ENCODE measurements around the gene MOAP1.
"Not testable (repeated sequence)": the region's sequence is repeated elsewhere in the genome, so short reads cannot be mapped to it uniquely, and the experiment has no call there.

The MOAP1 gene

DNA sequence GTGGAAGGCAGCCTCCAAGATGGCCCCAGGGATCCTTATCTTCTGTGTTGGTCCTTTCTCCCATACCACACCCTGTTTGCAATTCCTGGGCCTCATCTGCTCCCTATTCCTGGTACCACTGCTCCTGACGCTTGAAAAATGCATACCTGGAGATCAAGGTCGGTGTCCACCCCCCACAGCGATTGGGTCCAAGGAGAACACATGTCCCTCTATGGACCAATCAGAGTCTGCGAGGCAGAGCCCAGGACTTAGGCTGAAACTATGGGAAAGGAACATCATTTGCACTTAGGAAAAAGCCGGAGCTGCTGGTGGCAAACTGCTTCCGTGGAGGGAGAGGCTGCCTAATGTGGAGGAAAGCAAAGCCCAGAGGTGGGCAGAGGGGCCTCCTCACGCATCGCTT lies 35.7 kb downstream of the MOAP1 start:
- no peak for DNase-seq

DNA sequence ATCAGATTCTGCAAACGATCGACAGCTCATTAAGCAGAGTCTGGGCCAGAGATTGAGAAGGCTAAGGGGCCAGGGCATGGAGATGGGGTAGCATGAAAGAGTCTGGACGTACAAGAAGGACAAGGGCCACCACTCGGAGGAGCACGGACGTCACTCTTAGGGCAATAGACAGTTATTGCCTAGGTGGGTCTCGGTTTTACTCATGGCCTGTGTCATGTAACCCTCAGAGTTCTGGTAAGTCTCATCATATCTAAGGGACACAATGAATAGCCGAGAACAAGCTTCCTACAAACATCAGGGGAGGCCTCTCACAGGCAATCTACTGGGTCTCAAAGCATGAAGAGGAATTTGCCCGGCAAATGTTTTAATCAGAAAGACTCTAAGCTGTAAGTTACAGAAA lies 38.6 kb downstream of the MOAP1 start:
- DNase-seq: no peak

DNA sequence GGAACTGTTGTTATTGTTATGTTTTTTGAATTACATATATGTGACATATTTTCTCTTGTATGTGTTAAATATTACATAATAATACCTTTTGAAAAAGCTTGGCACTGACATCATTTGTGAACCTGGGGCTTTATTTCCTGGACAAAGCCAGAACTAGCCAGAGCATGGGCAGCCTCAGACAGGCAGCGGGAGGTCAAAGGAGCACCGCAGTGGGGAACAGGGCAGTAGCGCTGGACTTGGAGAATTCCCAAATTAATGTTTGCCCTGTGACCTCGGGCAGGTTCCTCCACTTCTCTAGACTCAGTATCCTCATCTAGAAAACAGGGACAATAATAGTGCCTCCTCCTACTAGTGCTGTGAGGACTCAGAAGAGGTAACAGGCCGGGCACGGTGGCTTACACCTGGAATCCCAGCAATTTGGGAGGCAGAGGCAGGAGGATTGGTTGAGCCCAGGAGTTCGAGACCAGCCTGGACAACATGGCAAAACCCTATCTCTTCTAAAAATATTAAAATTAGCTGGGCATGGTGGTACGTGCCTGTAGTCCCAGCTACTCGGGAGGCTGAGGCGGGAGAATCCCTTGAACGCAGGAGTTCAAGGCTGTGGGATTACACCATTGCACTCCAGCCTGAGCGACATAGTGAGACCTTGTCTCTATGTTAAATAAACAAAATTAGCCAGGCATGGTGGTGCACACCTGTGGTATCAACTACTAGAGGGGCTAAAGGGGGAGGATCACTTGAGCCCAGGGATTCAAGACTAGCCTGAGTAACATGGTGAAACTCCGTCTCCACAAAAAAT lies 41.6 kb downstream of the MOAP1 start:
- no peak for DNase-seq

DNA sequence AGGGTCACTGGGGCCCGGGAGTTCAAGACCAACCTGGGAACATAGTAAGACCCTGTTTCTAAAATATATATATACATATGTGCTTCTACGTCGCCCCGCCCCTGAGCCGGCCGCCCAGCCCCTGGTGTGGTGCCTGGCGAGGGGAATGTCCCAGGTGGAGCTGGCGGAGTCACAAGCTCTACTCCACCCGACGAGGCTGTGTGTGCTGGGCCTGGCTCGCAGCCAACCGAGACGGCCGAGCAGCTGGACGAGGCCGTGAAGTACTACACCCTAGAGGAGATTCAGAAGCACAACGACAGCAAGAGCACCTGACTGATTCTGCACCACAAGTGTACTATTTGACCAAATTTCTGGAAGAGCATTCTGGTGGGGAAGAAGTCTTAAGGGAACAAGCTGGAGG lies 46.8 kb downstream of the MOAP1 start:
- DNase-seq: peak in 3 of 58 donors; percentile 6 to 34 (median 6)

DNA sequence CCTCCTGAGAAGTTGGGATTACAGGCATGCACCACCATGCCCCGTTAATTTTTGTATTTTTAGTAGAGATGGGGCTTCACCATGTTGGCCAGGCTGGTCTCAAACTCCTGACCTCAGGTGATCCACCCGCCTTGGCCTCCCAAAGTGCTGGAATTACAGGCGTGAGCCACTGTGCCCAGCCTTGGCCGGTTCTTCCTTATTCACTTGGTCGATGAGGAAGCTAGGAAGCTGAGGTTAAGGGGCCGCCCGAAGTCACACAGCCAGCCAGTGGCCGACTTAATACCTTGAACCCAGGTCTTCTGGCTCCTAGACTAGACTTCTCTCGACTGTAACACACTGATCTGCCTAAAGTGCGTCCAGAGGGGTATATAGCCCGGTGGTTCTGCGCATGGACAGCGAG lies 48.2 kb downstream of the MOAP1 start:
- DNase-seq: not testable (repeated sequence)

DNA sequence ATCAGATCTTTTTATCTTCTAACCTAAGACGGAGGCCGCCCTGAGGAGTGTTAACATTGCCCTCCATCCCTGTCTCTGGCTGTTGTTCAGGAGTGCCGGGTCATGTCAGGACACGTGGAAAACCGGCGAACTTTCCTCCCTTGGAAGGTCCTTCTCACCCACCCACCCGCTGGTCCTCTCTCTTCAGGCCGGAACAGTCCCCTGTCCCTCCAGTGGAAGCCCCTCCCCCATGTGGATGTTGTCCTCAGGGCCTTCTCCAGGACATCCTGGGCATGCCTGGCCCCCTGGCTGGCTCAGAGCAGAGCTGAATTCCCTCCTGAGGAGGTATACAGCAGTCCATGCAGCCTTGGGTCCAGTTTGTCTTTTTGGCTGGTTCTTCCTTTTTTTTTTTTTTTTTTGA lies 48.7 kb downstream of the MOAP1 start:
- no peak for DNase-seq

DNA sequence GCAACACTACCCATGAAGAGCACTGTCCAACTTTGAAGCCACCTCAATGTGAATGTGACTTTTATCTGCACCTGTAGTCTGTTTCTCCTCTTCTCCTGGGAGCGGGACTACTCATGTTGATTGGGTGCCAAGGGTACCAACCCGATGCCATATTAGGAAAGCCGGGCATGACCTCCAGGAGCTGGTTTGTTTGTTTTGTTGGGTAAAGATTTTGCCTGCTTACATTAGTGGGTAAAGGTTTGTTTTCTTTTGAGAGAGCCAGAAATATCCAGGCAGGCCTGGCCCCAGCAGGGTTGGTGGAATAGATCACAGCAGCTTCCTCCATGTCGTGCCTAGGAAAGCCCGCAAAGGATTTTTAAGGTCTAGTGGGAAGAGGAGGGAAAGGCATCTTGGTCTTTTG lies 49.3 kb downstream of the MOAP1 start:
- no peak for DNase-seq

DNA sequence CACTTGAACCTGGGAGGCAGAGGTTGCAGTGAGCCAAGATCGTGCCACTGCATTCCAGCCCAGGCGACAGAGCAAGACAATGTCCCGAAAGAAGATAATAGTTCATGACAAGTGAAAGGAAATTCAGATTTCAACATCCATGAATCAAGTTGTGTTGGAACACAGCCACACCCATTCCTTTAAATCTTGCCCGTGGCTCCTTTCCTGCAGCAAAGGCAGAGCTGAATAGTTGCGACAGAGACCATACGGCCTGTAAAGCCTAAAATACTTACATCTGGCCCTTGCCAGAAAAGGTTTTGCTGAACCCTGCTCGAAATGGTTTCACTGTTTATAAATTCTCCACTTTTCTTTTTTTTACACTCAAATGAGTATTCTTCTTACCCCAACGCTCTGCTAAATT lies 51.2 kb downstream of the MOAP1 start:
- DNase-seq: peak in 1 of 58 donors; percentile 8

DNA sequence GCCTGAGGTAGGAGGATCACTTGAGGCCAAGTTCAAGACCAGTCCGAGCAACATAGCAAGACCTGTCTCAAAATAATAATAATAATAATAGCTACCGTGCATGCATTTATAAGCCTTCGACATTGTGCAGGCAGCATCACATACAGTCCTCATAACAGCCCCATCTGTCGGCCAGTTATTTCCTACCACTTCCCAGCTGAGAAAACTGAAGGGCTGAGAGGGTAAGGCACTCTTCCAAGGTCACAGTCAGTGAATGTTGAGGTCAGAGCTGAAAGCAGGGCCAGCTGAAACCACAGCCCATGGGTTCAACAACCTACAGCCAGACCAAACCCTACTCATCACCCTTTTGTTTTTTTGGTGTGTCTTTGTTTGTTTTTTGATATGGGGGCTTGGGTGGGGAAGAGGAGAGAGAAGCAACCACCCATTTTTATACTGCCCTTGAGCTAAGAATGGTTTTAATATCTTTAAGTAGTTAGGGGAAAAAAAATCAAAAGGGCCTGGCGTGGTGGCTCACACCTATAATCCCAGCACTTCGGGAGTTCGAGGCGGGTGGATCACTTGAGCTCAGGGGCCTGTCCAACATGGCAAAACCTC lies 52.1 kb downstream of the MOAP1 start:
- DNase-seq: peak in 12 of 58 donors; percentile 3 to 49 (median 16)
